UCSD-AML1 (cell line): Measurements from ENCODE around the gene RPL13A.
"Not testable (repeated sequence)": the region's sequence is repeated elsewhere in the genome, so short reads cannot be mapped to it uniquely, and the experiment has no call there.

Experiments
- DNase-seq: peaks from one replicate; lab custom pipeline; 2025; ENCODE audit not compliant: unreplicated experiment; lab: John Stamatoyannopoulos, UW

Gene RPL13A

GRCh38 chr19:49487277-49488045 lies at the start of gene RPL13A:
Gene RPL13A, plus strand, starts transcription at chr19:49487608. Its CDS starts 22 bp downstream, at chr19:49487630.
- DNase-seq: peak; percentile 100

GRCh38 chr19:49438261-49438660 lies 49.1 kb upstream of the RPL13A start:
- no peak for DNase-seq

GRCh38 chr19:49439836-49440235 lies 47.6 kb upstream of the RPL13A start:
- no peak for DNase-seq

- no peak for DNase-seq
Measured at GRCh38 chr19:49440439-49441209, 46.8 kb upstream of the RPL13A start.

- peak; percentile 18 for DNase-seq
Measured at GRCh38 chr19:49441210-49441959, 46.0 kb upstream of the RPL13A start, which contains the start of gene SLC17A7. Gene SLC17A7, minus strand, starts transcription at chr19:49441527. Its CDS starts 148 bp downstream, at chr19:49441379.

- DNase-seq: no peak
Measured at GRCh38 chr19:49441960-49442350, 45.5 kb upstream of the RPL13A start.

- no peak for DNase-seq
Measured at GRCh38 chr19:49442354-49442753, 45.1 kb upstream of the RPL13A start.

- DNase-seq: peak; percentile 92
Measured at GRCh38 chr19:49442771-49443365, 44.5 kb upstream of the RPL13A start.

GRCh38 chr19:49443366-49444099 lies 43.9 kb upstream of the RPL13A start:
- DNase-seq: peak; percentile 93

GRCh38 chr19:49444100-49444700 lies 43.2 kb upstream of the RPL13A start:
- DNase-seq: not testable (repeated sequence)

- DNase-seq: no peak
Measured at GRCh38 chr19:49445997-49446396, 41.4 kb upstream of the RPL13A start.

GRCh38 chr19:49447485-49448431 lies 39.6 kb upstream of the RPL13A start:
- no peak for DNase-seq

GRCh38 chr19:49448432-49448786 lies 39.0 kb upstream of the RPL13A start:
- no peak for DNase-seq

- DNase-seq: no peak
Measured at GRCh38 chr19:49450405-49450804, 37.0 kb upstream of the RPL13A start.

- DNase-seq: peak; percentile 95
Measured at GRCh38 chr19:49451430-49452181, 35.8 kb upstream of the RPL13A start, which contains the start of gene PIH1D1. Gene PIH1D1, minus strand, starts transcription at chr19:49451814. Its CDS starts 240 bp downstream, at chr19:49451574.

- peak; percentile 99 for DNase-seq
Measured at GRCh38 chr19:49453013-49453756, 34.2 kb upstream of the RPL13A start, which contains the start of gene ALDH16A1. Gene ALDH16A1, plus strand, starts transcription at chr19:49453225. Its CDS starts 107 bp downstream, at chr19:49453332.

GRCh38 chr19:49453757-49454240 lies 33.6 kb upstream of the RPL13A start:
- no peak for DNase-seq
